GM18499 (cell line): ENCODE results near the gene RUNX1.

Source experiments
- ATAC-seq: cut with Tn5 transposase; IDR thresholded peaks from one replicate; pipeline ENCODE4 v1.9.1; 2021; ENCODE audit warnings: moderate number of reproducible peaks; ENCODE audit not compliant: insufficient read depth, unreplicated experiment

Gene RUNX1

DNA sequence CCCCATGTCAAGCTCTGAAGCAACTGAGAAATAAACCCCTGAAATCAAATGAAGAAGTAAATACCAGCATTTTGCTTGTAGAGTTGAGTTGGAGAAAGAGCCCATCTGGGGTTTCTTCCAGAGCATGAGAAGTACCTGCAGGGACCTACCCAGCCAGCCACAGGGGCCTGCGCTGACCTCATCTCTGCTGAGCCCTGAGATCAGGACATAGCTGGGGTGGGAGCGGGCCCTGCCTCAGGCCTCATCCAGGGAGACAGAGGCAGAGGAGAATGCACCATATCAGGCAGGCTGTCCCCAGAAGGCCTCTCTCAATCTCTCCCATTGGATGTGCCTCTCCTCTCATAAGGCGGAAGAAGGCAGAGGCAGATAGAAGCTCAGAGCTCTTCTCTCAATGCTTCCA is 27.6 kb downstream of the RUNX1 start:
- ATAC-seq = no peak

DNA sequence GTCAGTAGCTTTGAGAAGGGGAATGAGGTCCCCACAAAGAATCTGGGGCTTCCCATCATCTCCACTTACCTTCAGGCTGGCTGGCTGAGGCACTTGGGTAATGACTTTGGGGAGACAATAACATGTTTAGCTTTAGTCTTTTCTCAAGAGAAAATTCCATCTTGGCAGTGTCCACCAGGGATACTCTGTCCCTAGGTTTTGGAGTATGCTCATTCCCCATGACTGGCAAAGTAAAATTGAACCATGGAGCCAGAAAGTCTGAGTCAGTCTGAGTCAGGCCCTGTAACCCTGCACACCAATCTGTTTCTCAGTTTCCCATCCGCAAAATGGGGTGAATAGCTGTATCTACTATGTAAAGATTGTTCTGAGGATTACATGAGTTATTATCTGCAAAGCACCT is 28.2 kb downstream of the RUNX1 start:
- ATAC-seq = no peak

DNA sequence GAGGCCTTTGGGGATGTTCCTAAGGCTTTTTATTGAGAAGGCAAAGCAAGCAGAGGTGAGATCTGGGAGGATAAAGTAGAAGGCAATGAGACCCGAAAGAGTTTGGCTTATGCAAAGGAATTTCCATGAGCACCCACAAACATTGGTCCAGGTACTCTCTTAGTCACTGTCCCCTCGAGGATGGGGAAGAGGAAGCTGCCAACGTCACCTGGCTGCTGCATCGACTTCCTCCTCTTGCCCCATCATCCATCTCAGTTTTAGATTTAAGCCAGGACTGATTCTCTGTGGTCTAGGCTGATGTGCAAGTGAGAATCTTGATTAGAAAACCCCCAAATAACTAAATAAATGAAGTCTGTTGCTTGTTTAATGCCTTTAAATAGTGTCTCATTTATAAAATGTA is 28.7 kb downstream of the RUNX1 start:
- no peak for ATAC-seq

DNA sequence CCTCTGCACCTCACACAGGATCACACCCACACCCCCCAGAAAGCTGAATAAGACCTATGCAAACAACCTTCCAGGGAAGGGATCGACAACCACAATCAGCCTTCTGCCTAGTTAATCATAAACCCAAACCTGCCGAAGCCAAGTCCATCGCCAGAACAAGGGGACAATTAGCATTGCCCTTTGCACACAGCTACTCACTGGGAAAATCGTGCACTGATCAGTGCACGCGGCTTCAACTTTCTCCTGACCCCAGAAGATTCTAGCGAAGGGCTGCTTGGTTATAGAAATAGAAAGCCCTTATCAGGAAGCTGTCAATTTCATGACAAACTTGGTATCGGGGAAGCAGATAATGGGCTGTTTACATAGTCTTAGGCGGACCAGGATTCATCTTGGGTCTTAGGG is 29.5 kb downstream of the RUNX1 start:
- no peak for ATAC-seq

DNA sequence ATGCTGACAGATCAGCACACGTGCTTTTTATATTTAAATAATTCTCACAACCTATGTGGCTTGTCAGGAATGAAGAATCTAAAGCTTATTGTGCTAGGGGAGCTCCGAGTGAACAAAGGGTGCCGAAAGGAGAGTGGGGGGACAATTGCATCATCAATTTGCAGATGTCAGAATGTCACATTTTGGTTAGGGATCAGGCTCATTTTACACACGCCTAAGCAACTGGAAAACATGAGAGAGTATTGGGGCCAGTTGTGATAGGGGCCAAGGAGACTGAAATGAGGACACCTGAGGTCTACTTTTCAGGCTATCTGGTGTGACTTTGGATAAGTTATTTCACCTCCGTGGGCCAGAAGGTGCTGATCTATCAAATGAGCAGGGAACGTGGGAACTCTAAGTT is 31.8 kb downstream of the RUNX1 start:
- ATAC-seq = no peak

DNA sequence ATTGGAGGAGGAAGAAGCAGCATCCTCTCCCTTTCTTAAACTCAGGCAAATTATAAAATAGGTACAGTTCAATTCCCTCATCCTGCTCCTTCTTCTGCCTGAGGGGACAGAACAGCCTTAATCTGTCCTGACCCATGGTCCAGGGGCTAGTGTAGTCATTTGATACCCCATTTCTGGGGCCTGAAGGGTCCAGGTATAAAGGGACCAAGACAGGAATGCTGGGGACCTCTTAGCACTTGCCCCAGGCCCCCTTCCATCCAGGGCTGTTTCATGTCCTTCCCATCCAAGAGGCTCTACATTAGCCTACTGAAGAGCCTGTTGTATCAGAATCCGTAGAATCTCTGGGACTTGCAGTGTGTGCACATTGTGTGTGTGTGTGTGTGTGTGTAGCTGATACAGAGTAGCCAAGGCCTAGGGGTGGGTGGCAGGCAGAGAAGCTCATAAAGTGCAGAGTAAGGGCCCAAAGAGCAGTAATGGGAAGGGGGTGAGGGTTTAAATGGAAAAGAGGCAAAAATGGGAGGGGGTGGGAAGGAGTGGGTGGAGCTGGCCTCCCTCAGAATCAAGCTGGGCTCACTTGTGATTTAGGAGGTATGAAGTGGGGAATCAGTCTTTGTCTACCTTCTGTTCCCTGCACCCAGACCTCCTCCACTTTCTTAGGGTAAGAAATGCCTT is 32.4 kb downstream of the RUNX1 start:
- no peak for ATAC-seq

DNA sequence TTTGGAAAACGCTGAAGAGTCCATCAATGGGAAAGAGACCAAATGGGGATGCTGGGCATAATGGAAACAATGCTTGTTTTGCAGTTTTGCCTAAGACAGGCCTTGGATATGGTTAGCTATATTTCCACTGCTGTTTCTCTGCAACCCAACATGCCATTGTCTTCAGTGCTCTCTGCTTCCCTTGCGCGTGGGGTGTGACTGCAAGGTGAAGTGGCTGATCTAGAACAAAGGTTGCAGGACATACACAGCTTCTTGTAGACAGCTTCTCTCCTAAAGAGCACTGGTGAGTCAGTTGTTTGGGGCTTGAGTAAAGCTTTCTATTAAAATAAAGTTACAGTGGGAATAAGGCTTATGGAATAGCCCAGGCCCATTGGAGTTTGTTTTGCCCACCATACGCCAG is 33.0 kb downstream of the RUNX1 start:
- ATAC-seq = no peak

DNA sequence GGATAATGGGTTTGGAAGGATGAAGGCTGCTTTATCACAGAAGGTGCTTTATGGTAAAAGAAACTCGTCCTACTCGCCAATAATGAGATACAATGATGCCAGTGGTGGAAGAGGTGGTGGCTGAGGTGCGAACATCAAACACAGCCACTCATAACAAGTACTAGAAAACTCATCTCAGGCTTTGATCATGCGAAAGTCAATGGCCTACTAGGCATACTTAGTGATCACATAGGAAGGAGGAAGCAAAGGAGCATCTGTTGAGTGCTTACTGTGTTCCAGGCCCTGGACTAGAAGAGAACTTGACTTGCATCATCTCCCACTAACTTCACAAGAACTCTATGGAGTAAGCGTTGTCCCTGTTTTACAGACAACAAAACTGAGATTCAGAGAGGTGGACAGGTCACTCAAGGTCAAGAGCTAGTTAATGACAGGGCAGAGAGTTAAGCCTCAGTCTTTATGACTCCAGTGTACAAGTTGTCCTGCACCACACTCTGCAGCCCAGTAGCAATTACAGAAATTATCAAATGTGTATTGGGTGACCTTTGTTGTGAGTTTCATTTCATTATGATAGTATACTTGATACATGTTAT is 33.6 kb downstream of the RUNX1 start:
- no peak for ATAC-seq

DNA sequence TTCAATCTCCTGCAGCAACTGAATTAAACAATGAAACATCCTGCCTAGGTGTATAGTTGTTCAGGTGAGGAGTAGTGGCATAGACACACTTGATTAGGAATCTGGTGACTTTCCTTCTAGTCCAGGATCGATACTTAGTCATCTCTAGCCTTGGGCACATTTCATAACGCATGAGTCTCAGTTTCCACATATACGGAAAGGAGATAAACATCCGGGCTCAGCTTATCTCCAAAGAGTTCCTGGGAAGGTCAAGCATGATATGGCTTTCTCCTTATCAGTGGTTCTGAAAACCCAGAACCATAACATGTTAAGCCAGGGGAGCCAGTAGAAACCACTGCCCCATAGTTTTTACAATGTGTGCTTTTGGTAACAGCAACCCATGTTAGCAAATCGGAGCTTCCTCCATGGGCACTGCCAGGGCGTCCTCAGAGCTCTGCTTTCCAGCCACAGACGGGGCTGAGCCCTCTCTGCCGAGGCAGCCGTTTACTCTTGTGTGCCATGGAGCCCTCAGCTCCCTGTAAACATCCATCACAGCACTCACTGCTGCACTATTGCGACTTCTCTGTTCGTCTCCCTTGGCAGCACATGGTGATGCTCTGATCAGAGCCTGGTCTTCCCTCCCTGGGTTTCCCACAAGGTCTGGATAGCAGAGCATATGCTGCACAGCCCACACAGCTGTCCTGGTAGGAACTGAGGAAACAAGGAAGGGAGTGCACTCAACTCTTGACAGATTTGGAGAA is 34.6 kb downstream of the RUNX1 start:
- no peak for ATAC-seq

DNA sequence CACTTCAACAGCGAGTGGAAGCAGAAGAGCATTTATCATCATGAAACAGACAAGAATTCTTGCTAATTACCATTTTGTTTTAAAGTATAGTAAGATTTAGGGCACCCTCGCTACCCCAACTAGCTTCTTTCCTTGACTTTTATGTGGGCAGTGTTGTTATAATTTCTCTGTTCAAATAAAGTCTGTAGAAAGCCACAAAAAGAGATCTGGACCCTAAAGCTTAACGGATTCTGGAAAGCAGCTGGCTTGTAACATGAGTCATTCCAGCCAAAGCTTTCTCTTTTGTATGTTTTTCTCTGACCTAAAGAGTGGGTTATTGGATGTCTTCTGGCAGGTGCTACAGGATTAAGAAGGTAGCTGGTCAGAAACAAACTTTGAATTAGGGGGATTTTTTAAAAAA is 37.4 kb downstream of the RUNX1 start:
- no peak for ATAC-seq

DNA sequence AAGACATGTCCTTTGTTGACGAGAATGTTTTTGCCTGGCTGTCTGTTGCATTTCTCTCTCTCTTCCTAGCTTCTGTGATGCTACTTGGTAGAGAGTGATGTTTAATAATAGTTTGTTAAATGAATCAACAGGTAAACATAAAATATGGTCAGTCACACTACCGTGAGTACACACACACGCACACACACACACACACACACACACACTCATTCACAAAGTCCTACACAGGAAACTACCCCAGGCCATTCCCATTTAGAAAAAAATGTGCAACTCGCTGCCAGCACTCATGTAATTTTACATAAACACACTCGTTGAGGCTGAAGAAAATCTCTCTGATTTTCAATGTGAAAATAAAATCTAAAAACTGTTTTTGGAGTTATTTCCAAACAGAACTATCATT is 38.7 kb downstream of the RUNX1 start:
- ATAC-seq = no peak

DNA sequence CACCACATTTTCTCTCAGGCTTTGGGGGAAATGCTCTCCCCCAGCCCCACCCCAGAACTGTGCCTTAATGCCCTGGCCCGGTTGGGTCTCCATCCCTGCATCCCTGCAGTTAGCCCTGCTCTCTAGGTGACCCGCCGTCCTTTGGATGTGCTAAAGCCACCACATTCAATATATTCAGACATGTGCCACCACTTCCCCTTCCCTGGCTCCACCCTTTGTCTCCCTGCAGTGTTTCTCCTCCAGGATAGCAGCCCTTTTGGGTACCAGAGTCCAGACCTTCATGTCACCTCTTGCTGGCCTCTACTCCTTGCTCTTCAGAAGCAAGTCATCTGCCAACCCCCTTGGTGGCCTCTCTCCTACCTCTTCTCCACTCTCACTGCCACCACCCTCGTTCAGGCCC is 41.8 kb downstream of the RUNX1 start:
- no peak for ATAC-seq

DNA sequence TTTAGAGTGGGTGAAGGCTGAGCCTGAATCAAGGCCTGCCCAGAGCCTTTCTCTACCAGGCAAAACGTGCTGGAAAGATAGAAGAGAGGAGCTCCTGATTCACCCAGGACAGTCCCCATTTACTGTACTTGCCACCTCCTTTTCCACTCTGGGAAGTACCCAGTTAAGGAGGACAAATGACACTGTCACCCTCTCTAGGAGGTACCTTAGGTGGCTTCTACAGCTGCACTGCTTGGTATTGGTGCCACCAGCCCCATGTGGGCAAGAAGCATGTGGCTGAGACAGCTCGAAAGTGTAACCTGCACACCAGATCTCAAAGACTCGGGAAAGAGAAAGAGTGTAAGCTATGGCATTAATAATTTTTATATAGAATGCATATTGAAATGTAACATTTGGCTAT is 42.3 kb downstream of the RUNX1 start:
- ATAC-seq = no peak

DNA sequence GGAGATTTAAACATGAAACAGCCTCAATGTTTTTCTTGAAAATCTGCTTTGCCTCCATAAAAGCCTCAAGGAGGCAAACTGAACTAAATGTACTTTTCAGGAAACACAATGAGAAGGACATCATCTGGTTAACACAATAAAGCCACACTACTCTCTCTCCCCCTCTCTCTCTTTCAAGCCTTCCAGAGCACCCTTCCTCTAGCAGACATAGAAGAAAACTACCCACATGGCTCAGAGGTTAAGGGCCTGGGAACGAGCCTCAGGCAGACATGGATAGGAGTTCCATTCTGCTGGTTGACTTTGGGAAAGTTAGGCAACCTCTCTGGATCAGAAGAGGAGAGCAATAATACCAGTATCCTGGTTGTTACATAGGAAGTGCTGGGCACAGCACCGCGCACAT is 42.9 kb downstream of the RUNX1 start:
- ATAC-seq = no peak

DNA sequence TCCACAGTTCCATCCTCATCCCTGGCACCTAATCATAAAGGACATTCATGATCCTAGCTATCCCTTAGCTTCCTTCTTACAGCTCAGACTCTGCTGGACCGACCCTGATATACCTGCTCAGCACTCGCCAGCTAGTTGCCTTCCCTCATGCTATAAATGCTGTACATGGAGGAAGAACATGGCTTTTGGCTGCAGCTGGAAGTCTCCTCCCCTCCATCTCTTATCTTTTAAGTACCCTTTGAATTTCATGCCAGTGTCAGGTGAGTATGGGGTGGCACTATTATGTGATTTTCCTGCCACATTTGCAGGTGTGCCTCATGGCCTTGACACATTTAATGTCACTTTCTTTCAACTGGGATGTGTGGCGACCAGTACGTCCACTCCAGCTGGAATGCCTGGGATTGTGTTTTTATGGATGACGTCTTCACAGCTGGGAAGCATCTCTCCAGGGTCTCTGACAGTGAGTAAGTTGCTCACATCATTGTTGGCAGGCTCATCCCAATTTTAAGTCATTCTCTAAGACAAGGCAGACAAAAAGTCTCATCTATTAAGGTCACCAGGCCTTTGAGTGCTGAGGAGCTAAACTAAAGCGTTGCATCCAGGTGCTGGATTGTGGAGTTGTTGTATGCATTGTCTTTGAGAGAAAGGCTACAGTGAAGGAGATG is 43.4 kb downstream of the RUNX1 start:
- no peak for ATAC-seq

DNA sequence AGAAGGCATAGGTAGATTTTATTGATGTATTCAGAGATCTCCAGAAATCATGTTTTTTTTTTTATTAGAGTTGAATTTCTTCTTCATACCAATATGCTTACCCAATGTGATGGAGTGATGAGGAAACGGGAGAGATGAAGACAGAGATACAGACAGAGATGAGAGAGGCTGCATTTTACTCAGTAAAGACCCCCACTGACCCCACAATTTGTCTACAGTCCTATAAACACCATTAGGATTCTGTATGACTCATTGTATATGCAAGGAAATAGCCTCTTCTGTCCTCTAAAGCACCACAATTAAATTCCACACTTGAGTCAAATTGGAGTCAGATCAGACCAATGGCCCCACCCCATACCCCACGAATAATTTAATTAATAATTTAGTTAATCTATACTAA is 44.0 kb downstream of the RUNX1 start:
- ATAC-seq = no peak

DNA sequence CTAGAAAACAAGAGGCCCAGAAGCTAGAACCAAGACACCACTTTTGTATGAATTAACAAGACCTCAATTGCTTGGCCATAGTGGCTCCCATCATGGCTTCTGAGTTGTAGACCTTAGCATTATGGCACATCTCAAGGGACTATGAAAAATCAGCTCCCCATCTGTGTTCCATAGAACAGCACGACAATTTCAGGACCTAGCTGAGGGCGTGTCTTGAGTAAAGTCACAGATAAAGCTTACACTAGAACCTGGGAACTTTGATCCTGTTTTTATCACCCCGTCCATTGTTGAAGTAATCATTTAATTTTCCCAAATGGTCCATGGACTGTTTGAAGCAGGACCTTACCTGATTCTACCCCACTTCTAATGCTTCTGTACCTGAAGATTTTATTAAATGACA is 44.8 kb downstream of the RUNX1 start:
- no peak for ATAC-seq

DNA sequence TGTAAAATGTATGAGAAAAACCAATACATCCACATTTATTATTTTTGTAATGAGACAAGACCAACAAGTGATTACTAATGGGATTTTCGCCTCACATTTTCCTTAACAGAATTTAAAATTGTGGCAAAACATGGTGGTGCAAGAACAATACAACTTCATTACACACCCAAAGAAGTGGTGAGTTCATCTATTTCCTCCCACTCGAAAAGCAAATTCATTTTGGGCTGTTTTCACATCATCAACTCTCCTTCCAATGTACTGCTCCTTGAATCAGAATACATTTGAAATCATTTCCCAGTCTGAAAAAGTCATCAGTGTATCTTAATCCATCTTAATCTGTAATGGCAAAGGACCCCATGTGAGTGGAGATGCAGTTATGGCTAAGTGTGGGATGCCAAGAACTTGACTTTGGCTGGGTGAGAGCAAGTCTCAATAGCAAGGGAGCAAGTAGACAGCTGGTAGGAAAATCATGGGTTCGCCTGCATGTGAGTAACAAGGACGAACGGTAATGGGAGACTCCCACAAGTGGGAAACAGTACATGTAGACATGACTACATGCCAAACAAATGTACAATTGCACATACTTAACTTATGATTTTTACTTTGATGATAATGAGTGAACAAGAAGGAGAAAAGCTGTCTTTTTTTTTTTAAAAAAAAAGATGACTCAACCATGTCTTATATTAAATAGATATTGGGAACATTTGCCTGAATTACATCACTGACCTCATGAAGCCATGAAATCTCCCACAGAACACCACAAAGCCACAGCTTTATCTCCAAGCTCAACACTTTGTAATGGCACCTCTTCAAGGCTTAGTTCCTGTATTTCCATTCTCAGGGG is 46.0 kb downstream of the RUNX1 start:
- ATAC-seq = no peak

DNA sequence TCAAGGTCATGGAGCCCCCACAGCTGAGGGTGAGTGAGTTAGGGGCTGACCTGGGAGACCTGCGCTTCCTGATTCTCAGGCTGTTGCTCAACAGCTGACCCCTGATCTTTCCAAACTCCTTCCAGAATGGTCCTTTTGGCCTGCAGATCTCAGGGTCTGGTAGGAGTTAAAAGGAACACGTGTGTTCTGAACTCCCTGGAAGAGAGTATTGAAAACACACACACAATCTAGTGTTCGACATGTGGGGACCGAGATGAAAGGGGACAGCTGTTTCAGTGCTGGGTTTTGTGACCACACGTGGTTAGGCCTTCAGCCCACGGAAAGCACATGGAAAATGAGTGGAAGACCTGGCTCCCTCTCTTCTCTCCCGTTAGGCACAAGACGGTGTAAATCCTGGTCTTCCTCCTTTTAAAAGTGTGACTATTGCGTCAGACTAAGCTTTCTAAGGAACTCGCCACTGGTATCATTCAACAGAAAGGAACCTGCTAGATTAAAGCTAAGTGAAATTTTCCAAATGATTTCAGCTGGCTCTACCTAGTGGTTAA is 49.6 kb downstream of the RUNX1 start:
- ATAC-seq = no peak

DNA sequence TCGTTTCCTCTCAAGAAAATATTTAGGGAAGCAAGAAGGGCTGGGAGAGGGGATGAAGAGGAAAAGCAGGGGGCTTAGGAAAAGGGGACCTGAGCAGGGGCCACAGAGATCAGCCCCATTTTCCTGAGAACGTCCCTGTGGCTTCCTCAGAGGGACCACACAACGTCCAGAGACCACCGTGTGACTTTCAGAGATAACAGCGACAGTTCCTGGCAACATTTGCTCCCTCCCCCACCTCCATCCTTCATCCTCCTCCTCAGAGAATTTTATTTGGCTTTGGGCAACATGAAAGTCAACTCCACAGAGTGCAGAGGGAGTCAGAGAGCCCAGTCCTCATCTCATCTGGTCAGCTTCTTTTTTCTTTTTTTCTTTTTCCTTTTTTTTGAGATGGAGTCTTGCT is 50.9 kb downstream of the RUNX1 start:
- no peak for ATAC-seq
